OCI-LY7 (cell line): ENCODE measurements around the gene C19orf81.

Experiments used
- EZH2phosphoT487 ChIP-seq: fragments of 200-600 bp; sonication (generic); IDR thresholded peaks from 2 replicates; pipeline ENCODE4 v1.6.1; 2018; ENCODE audit warnings: low read depth, borderline replicate concordance, mild to moderate bottlenecking, mixed run types, antibody characterized with exemption, low read length, moderate library complexity, mixed read lengths
- TF ChIP-seq, protein P1 (sequence below): fragments of 200-600 bp; sonication (generic); conservative IDR thresholded peaks from 2 replicates; pipeline ENCODE4 v1.5.1; 2014; ENCODE audit warnings: mild to moderate bottlenecking, antibody characterized with exemption, low read length, moderate library complexity, mixed read lengths

DNA sequence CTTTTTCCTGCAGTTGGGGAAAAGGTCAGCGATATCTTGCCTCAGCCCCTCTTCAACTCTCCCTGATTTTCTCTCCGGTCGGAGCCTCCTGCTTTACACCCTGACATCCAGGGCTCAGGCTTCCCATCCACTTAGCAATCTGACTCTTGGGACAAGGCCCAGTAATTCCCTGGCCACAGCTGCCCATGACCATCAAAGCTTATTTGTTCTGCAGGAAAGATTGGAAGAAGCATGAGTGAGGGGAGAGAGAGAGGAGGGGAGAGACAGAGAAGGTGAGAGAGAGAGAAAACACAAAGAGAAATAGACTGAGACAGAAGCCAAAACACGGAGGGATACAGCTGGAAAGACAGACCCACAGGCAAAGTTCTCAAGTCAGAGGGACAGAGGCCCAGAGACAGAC is 23.2 kb upstream of the C19orf81 start:
- TF ChIP-seq, protein P1, sequence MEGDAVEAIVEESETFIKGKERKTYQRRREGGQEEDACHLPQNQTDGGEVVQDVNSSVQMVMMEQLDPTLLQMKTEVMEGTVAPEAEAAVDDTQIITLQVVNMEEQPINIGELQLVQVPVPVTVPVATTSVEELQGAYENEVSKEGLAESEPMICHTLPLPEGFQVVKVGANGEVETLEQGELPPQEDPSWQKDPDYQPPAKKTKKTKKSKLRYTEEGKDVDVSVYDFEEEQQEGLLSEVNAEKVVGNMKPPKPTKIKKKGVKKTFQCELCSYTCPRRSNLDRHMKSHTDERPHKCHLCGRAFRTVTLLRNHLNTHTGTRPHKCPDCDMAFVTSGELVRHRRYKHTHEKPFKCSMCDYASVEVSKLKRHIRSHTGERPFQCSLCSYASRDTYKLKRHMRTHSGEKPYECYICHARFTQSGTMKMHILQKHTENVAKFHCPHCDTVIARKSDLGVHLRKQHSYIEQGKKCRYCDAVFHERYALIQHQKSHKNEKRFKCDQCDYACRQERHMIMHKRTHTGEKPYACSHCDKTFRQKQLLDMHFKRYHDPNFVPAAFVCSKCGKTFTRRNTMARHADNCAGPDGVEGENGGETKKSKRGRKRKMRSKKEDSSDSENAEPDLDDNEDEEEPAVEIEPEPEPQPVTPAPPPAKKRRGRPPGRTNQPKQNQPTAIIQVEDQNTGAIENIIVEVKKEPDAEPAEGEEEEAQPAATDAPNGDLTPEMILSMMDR: no peak
- TF ChIP-seq EZH2phosphoT487: no peak
